Activated CD4-positive, alpha-beta T cell treated with anti-CD3 and anti-CD28 coated beads for 1 hour (primary cell): Measurements from ENCODE around the gene ERICH6.
A peak's percentile ranks its signal among the peaks of the same experiment; 100 is the strongest.

Experiments used
- DNase-seq: peaks from one replicate; pipeline ENCODE4 v3.0.0-alpha.2; 2020

Gene ERICH6

DNA sequence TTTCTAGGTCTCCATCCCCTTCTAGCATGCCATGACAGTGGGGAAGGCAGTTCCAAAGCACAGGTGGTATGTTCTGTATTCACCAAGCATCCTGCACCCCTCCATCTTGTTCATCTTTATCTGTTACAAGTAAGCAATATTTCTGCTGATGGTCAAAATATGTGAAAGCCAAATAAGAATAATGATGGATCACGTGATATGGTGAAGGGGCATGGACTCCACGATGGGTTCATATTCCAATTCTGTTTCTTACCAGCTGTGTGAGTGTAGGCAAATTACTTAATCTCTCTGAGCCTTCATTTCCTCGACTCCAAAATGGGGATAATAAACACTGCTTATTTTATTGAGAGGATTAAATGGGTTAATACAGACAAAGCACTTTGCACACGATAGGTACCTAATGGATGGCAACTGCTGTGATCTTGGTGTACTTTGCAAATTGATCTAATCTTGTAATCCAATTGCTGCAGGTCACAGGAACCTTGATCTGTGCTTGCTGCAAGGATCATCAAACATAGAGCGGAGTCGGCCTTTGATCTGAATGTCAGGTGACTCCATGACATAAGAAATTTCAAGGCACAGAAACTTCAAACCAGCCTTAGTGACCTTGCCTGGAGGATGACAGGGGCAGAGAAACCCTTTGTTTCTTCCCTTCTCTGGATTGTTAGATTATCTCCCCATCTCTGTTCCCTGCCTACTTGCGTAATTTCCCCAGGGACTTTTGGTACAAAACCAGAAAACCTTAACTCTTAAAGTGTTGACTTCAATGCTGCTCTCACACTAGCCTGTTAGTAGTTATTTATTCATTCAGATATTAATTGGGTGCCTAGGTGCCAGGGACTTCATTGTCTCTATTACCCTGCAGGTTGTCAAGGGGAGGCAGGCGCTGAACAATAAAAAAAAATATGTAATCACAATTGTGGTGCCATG, 33.4 kb upstream of the ERICH6 start:
- DNase-seq = no peak

DNA sequence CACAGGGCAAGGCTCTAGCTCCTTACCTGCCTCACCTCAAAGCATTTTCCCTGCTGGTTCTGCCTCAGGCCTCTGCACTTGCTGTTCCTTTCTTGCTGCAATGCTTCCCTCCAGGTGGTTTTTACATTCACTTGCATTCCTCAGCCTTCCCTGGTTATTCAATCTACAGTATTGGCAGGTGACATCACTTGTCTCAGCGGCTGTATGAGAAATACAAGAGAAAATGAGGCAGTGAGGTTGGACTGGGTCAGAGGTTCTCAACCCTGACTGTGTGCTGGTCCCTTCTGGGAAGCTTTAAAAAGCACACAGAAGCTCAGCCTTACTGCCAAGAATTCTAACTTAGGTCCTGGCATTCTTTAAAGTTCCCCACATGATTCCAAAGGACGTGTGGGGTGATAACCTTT, 32.6 kb upstream of the ERICH6 start:
- no peak for DNase-seq

DNA sequence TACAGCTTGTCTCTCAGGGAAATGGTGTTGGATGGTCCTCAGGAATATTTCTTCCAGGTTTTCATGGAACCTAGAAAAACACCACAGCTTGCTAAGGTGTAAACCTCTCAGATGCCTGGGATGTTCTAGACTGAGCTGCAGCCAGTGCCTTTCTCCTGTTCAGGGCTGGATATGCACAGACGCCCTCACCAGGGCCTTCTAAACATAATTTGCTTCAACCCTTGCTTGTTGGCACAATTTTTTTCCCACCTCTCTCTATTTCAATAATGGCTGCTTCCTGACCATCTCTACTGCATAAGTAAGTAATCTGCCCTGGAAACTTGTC, 31.0 kb upstream of the ERICH6 start:
- DNase-seq = no peak

DNA sequence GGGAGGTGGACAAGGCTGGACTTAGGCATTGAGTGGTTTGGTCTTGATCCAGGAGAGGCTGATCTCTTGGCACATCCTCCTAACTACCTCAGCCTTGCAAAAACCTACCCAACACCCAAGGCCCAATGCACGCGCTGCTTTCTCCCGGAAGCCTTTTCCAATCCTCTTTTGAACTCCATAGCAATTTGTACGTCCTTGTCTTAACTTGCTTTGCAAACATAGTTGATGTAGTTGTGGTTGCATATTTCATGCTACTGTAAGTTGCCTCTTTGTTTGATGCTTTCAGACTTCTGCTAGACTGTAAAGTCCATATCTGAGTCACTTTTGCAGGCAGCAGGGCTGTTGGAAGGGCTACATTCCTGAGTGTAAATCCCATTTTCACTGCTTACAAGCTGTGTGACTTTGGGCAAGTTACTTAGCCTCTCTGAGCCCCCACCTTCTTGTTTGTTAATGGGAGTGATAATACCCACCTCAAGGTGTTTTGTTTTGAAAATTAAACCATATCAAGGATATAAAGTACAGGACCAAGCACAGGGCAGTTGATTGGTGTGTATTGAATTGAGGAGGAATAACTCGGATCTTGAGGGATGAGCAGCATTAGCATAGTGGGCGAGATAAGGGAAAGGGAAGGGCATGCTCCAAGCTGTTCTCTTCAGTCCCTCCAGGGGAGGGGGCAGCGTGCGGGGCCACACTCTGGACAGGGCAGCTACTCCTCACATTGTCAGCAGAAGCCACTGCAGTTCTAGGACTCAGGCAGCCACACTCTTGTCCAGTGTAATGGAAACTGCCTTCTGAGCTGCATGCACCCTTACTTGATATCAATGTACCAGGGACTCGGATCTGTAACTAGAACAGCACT, 30.4 kb upstream of the ERICH6 start:
- DNase-seq = no peak

DNA sequence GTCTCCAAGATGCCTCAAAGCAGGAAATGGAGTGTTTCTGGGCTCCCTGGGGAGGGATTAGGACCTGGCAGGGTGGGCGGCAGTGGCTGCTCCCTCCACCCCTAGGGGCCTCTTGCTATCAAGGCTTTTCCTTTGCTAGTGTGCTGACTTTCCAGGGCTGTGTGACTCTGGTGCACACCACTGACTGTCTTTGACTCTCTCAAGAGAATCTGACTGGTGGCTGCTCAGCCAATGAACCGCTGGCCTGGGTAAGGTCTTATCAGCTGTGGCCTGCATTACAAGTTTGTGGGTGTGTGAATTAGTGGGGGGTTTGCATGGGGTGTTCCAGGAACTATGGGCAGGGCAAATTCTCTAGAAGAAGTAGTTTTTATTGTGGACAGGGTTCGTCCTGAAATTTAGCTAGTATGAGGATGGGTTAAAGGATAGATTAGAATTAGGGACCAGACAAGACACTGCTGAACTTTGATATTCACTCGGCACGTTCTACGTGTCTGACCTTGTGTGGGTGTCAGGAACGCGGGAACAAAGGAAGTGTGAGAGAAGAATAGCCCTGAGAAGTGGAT, 29.7 kb upstream of the ERICH6 start:
- no peak for DNase-seq

DNA sequence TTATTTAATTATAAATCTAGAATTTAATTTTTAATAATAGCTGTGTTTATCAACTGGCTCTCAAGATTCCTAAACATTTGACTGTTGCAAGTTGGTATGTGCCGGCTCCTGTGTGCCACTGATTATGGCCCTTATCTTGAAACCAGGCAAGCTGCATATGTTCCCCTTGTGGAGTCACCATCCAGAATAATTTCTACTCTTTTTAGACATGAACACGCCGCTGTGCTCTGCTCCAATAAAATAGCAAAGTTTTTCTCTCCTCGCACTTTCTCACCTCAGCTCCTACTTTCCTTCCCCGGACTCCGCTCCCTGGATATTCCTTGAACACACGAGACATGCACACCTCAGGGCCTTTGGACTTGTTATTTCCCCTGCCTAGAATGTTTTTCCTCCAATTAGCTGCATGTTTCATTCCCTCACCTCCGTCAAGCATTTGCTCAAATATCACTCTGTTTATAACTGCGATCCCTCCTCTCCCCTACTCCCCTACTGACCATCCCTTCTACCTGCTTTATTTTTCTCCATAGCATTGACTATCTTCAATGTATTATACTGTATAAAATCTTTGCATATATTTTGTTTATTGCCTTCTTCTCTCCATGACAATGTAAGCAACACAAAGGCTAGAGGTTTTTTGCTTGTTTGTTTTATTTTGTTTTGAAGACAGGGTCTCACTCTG, 26.1 kb upstream of the ERICH6 start:
- DNase-seq = no peak

DNA sequence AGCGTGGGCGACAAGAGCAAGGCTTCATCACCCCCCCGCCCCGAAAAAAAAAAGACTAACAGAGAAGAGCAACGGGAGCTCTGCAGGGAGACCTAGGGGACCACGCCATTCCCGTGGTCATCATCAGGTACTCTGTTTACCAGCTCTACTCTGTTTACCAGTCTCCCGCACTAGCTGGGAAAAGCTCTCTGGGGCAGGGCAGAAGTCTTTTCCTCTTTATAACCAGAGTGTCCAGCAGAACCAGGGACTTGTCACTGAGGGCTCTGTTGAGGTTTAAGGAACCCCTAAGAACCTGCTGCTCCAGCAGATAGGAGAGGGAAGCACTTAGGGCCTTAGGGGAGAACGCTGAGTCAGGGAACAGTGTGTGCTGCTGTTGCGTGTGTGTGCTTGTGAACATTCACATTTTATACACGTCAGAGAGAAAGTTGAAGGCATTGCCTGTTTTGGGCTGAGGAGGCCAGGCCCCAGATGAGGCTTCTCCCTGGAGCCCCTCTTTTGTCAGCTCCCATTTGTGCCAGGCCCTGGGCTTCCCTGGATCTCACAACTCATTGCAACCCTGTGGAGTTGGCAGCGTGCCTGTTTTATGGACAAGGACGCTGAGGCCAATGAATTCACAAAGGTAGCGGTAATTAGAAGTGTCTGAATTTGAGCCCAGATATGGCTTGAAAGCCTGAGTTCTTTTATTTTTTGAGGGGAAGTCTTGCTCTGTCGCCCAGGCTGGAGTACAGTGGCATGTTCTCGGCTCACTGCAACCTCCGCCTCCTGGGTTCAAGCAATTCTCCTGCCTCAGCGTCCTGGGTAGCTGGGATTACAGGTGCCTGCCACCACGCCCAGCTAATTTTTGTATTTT, 24.2 kb upstream of the ERICH6 start:
- no peak for DNase-seq

DNA sequence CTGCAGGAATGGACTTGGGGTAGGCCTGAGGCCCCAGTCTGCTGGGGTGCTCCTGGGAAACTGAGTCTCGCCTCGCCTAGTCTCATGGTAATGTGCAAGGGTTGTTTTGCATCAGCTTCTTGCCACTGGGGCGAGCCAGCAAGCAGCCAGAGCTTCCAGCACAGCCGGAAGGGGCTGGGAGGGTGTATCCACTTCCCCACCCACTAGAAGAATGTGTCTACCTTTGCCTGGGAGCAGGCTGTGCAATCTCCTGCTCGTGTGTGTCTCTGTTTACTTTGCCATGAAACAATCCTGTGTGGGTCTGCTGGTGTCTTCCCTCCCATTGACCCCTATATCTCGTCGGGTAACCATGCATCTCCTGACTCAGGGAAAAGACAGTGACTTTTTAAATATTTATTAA, 21.8 kb upstream of the ERICH6 start:
- no peak for DNase-seq

DNA sequence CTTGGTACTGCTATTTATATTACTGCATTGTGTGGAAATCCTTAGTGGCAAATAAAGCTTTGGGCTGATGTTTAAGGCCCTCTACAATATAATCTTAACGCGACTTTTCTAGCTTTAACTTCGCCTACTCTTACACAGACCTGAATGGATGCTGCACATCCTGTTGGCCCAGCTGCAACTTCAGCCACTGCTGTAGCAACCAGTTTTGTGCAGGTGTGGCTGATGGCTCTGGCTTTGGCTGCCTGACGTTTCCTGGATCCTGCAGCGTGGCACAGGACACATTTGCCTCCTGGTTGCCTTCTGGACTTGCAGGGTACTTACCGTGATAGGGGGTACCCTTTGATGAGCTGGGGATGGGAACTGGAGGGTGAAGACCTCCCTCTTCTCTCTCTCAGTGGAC, 20.2 kb upstream of the ERICH6 start:
- no peak for DNase-seq

DNA sequence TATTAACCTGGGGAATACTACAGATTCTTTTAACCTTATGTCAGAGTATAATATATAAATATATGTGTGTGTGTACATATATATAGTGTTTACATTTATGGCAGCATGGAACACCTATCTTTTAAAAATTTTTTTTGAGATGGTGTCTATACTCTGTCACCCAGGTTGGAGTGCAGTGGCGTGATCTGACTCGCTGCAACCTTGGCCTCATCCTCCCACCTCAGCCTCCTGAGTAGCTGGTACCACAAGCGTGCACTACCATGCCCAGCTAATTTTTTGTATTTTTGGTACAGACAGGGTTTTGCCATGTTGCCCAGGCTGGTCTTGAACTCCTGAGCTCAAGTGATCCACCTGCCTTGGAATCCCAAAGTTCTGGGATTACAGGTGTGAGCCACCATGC, 18.5 kb upstream of the ERICH6 start:
- no peak for DNase-seq

DNA sequence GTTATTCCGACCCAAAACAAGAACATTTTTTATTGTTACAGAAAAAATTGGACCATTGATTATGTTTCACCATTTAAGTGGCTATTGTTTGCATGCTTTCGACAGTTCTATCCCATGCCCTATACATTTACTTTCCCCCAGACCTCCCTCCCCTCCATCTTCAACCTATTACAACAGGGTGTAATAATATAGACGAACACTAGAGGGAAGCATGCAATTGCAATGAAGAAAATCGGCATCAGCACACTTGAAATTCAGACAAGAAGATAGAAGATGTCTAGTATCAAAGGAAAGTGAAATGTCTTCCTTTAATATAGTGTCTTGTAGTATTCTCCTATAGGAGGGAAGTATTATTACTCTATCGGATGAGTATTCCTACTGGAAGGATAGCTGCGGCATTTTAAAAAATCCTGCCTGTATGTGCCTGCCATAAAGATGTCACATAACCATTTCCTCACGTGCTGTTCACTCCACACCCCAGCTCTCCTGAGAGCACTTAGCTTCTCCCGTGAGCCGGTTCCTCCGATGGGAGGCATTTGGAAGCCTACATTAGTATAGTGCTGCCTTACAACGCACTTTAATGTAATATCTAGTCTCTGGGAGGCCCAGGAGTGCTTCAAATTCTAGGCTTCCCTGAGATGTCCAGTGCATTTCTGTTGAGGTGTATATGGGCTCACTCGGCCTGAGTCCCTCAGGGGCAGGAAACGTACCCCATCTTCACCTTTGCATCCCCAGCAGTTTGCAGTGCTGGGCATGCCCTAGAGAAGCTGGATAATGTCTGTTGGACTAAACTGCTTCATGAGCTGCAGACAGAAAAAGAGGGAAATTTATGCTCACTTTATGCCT, 17.8 kb upstream of the ERICH6 start:
- DNase-seq = no peak

DNA sequence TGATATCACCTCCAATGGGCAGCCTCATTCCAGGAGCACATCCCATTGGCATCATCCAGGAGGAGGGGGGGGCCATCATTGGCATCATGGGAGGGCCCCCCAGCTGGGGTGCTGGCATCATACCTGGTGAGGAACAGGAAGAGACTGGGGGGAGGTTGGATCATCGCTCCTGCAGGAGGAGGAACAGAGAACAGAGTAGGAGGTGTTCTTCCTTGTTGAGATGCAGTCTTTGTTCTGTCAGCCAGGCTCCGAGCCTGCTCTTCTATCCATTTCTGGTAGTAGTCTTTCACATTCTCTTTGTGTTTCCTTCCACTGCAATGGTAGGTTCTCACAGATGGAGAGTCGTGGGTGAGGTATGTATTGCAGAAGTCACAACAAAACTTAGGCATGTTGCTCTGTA, 16.7 kb upstream of the ERICH6 start:
- no peak for DNase-seq

DNA sequence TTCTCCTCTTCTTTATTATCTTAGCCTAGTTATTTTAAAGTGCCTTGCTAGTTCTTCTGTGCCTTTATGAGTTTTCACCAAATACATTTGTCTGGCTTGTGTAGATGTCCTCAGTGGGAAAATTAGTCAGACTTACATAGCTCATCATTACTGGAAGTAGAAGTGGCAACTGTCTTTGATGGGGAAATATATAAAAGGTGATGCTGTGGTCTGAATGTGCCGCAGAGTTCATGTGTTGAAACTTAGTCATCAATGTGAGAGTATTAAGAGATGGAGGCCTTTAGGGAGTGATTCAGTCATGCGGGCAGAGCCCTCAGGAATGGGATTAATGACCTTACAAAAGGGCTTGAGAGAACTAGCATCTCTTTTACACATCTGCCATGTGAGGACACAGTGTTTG, 6.4 kb upstream of the ERICH6 start:
- no peak for DNase-seq

DNA sequence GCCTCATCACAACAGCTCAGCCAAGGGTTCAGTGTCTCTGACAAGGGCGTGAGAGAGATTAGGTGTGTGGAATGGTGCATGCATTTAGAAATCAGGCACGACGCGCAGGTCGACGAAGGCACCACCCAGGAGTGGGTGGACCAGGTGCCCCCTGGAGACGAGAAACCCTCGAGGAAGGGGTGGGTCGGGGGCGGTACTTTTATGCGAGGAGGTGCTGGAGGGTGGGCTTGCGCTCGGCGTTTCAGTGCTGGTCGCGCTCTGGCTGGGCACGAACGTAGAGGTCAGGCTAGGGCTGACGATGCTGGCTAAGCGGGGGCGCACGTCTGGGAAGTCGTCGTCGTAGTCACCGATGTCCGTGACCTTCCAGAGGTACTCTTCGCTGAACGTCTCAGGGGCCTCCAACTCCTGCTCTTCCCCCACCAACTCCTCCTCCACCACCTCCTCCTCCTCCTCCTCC, 393 bp downstream of the ERICH6 start:
- DNase-seq = peak; percentile 22

DNA sequence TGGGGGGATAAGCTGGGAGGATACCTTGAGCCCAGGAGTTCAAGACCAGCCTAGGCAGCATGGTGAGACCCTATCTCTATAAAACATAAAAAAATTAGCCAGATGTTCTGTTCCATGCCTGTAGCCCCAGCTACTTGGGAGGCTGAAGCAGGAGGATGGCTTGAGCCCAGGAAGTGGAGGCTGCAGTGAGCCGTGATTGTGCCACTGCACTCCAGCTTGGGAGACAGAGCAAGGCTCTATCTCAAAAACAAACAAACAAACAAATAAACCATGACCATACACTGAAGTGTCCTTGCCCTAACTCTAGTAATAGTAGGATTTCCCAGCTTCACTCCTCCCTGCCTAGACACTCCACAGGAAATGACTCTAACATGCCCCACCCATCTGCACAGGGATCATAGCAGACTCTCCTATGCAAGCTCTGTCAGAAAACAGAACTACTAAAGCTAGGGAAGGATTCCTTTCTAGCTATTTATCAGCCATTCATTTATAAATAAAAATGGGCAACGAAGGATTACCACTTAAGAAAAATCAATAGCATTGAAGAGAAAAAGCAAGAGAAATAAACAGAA, 4.6 kb downstream of the ERICH6 start:
- DNase-seq = no peak

DNA sequence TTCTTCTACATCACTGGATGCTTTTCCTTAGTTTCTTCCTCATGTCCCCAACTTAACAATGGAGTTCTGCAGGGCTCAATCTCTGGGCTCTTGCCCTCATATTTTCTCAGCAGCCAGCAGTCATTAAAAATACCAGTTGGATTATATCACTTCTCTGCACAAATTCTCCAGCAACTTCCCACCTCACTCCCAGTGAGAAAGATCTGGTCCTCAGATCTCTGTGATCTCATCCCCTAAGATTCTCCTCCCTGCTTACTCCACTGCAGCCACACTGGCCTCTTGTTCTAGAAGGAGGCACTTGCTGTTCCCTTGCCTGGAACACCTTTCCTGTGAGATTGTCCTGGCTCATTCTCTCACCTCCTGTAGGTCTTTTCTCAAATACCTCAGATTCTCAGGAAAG, 6.1 kb downstream of the ERICH6 start:
- no peak for DNase-seq

DNA sequence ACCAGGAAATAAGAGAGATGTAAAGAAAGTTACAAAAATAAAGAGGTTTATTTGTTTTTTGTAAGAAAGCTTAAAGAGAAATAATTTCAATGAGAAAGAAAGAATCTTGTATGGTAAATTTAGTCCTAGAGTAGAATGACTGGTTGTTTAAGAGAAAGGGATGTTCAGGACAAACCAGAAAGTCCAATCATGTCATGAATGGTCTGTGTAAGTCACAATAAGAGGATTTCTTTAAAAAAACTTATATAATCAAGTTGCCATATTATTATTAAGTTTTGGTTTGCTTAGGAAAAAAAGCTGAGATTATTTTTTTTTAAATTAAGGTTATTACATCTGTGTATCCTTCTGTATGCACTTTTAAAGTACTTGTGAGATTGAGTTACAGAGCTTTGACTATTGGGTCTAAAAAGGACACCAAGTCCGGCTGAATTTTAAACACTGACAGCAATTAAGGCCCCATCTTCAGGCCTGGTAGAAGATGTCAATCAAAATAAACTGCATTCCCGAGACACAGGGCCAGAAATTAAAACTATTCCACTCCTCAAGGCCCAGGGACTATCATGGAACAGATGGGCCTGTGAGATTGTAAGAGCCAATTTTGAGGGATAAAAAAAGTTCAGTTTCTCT, 12.2 kb downstream of the ERICH6 start:
- DNase-seq = no peak

DNA sequence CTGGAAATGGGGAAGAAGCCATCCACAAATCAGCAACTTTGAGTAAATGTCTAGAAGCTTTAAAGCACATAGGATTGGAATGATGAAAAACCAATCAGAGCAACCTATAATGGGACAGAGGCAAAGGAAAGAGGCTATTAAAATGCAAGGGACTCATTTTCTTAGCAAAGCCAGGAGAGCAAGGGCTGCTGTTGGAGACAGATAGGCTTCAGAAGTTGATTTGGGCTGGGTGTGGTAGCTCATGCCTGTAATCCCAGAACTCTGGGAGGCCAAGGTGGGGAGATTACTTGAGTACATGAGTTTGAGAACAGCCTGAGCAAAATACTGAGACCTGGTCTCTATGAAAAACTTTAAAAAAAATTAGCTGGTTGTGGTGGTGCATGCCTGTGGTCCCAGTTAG, 16.1 kb downstream of the ERICH6 start:
- DNase-seq = no peak

DNA sequence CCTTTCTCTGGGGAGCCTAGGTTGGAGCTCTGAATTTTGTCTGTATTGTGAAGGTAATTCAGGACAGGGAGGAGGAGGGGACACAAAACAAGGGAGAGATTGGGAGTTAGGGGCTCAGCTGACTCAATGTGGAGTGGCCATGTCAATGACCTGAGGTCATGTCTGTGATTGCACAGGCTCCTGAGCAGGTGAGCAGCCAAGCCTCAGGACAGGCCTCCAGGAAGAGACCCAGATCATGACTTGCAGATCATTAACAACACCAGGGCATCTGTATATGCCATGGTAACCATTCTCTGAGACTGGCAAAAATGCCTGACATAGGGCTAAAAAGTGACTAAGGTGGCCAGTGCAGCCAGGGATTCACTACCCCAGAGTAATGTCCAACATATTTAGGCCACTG, 20.9 kb downstream of the ERICH6 start:
- no peak for DNase-seq

DNA sequence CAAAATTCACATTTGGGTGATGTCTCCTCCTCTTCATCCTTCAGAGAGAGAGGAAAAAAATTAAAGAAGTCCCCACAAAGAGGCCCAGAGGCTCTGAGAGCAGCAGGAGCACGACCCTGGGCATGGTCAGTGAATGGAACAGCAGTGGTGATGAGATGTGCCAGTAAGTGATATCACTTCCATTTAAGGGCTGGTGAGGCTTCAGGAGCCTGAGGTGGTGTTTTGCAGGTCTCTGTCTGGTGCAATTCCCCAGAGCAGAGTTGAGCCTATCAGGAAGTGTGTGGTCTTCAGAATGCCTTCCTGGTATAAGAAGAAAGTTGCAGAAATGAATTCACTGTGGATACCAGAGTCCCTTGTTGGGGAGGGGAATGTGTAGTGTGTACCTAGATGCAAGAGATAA, 21.4 kb downstream of the ERICH6 start:
- DNase-seq = no peak
